ENCODE results near the gene PFKFB4. TPM values are rescaled to one million over a fixed set of nuclear protein-coding genes. Genes with fewer than 3 reads are reported as not detected.
"Not testable (repeated sequence)": the region's sequence is repeated elsewhere in the genome, so short reads cannot be mapped to it uniquely, and the experiment has no call there.

PFKFB4 gene
- total RNA-seq, 1 donor from 2014 or later = 11.3 TPM

DNA sequence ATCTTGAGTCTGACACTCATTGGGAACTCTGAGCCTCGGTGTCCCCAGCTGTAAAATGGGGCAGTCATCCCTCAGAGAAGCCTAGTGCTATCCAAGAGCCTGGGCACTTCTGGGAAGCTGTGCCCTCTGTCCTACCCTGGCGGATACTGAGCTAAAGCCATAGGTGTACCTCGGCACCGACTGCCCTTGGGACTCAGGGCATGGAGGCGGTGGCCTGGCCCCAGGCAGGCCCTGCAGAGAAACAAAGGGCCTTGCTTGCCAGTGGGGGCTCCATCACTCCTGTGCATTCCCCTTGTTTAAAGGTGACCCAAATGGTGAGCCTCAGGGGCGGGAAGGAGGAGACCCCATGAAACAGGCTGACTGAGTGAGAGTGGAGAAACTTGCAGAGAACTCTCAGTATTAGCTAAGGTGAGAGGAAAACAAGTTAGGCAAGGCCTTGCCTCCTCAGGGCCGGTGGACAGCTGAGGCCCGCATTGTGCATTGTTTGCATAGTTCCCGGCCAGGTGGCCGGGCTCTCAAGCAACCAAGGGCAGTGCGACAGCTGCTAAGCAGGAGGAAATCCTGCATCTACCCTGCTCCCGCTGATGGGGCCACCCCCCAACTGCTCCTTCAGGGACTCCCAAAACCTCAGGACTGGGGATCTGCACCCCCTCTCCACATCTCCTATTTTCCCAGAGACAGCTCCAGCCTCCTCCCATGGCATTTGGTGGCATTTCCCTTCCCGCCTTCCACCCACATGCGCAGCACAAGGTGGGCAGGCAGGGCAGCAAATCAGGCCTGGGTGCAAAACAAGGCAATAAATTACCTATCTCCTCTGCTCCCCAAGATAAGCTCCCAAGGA lies 4.3 kb downstream of the PFKFB4 start:
- Mint-ChIP-seq H3K27me3 (no peaks in the 10 kb centered on the region), H3K9me3 (no peaks in the 10 kb centered on the region), H3K27ac (peak overlapping the region; percentile 81), H3K4me3 (peak overlapping the region; percentile 37), H3K36me3 (peaks cover 3% of the 10 kb centered on the region), H3K4me1 (ENCODE audit: unreplicated experiment) (peaks cover 17% of the 10 kb centered on the region)
- DNase-seq (ENCODE audit: extremely low spot score, unreplicated experiment) = no peak
- TF ChIP-seq, protein P1, sequence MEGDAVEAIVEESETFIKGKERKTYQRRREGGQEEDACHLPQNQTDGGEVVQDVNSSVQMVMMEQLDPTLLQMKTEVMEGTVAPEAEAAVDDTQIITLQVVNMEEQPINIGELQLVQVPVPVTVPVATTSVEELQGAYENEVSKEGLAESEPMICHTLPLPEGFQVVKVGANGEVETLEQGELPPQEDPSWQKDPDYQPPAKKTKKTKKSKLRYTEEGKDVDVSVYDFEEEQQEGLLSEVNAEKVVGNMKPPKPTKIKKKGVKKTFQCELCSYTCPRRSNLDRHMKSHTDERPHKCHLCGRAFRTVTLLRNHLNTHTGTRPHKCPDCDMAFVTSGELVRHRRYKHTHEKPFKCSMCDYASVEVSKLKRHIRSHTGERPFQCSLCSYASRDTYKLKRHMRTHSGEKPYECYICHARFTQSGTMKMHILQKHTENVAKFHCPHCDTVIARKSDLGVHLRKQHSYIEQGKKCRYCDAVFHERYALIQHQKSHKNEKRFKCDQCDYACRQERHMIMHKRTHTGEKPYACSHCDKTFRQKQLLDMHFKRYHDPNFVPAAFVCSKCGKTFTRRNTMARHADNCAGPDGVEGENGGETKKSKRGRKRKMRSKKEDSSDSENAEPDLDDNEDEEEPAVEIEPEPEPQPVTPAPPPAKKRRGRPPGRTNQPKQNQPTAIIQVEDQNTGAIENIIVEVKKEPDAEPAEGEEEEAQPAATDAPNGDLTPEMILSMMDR (conservative IDR thresholded peaks at IDR 0.05) = no peak

DNA sequence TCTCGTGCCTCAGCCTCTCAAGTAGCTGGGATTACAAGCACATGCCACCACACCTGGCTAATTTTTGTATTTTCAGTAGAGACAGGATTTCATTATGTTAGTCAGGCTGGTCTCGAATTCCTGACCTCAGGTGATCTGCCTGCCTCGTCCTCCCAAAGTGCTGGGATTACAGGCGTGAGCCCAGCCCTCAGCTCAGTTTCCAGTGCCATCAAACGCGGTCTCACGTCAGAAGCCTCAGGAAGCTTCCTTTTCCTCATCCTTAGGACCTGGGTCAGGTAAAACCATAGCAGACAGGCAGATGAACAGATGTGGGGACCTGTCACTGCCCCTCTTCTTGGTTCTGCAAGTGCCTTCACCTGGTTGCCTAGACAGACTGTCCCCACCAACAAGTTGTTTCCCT lies 5.0 kb downstream of the PFKFB4 start:
- not testable (repeated sequence) for H3K9me3 Mint-ChIP-seq

DNA sequence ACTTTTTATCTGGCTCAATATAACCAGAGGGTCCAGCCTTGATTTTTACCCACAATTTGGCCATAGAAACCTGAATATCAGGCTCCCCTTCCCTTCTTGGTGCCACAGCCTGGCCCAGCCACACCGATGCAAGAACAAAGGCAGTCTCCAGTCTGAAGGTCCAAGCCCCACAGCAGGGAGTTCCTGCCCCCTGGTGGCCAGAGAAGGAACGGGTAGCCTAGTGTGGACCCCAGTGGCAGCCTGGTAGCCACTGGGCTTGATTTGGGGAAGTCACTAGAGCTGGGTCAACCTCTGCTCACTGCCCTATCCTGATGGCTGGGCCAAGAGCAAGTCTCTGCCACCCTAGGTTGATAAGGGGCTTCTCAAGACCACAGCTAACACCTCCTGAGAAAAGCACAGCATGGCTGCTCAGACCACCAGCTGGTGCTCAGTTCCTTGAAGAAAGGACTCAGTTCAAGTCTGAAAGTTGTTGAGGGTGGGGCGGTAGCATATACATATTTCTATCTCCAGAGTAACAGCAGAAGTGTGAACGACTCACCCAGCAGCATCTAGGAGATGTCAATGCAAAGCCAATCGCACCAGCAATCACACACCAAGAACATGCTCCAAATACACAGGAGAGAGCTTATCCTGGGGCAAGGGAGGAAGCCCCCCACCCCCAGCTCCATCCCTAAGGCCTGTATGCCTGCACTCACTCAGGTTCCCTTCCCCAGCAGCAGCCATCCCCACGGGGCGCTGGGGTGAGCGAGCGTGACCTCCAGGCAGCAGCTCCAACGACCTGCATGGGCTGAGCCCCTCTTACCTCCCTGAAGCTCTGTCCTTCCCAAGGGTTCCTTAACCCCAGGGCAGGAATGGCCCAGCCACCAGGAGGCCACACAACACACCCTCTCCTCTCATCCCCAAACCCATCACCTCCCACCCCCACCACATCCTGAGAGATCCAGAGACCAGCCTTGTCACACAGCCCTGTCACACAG lies 7.6 kb downstream of the PFKFB4 start:
- Mint-ChIP-seq H3K27ac (peak overlapping the region; percentile 62), H3K36me3 (peaks cover 3% of the 10 kb centered on the region), H3K27me3 (no peaks in the 10 kb centered on the region), H3K4me3 (no peak overlapping the region), H3K4me1 (ENCODE audit: unreplicated experiment) (peaks cover 11% of the 10 kb centered on the region), H3K9me3 (no peaks in the 10 kb centered on the region)
- peak; percentile 83 for DNase-seq (ENCODE audit: extremely low spot score, unreplicated experiment)
- TF ChIP-seq, protein P1 (conservative IDR thresholded peaks at IDR 0.05) = peak; percentile 90

More for the DNA sequence above, 5.0 kb downstream of the PFKFB4 start:
- not testable (repeated sequence) for H3K27ac Mint-ChIP-seq; H3K4me3 Mint-ChIP-seq; DNase-seq (ENCODE audit: extremely low spot score, unreplicated experiment); H3K27me3 Mint-ChIP-seq; H3K36me3 Mint-ChIP-seq
- peaks cover 17% of the 10 kb centered on the region for H3K4me1 Mint-ChIP-seq (ENCODE audit: unreplicated experiment)

DNA sequence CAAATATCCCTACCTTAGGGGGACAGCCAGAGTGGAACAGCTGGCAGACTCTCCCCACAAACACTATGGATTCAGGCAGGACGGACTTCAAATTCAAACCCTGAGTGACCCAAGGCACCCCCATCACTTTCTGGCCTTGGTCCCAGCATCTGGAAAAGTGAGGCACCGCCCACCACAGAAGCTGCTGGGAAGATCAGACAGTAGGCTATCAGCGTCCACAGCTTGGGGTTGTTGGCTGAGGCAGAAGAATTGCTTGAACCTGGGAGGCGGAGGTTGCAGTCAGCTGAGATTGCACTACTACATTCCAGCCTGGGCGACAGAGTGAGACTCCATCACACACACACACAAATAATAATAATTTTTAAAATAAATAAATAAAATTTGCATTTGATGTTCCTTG lies 8.5 kb downstream of the PFKFB4 start:
- Mint-ChIP-seq H3K27me3 (no peaks in the 10 kb centered on the region), H3K4me3 (no peak overlapping the region), H3K4me1 (ENCODE audit: unreplicated experiment) (peaks cover 11% of the 10 kb centered on the region), H3K27ac (no peak overlapping the region), H3K36me3 (peaks cover 5% of the 10 kb centered on the region), H3K9me3 (no peaks in the 10 kb centered on the region)
- DNase-seq (ENCODE audit: extremely low spot score, unreplicated experiment) = no peak
- TF ChIP-seq, protein P1 (conservative IDR thresholded peaks at IDR 0.05) = no peak

DNA sequence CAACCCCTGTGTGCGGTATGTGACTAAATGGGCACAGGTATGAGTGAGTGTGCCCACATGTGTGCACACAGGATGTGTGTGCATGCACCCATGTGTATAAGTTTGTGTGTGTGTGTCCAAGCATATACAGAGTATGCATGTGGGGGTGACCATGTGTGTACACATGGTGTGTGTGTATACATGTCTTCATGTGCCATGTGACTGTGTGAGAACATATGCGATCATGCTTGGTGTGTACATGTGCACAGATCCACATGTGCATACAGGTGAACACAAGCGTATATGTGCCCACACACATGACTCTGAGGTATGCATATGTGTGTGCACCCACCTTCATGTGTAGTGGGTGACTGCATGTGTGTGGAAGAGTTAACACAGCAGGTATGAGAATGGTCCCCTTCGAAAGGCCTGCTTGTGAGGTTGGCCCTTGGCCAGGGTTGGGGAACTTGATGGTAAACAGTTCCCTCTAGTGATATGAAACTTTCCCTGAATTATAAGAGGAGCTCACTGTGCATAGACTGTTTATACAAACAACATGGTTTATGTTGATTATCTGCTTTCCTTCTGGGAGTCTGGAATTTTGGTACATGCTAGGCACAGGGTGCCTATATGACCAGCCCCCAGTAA lies 10.3 kb downstream of the PFKFB4 start:
- Mint-ChIP-seq H3K4me1 (ENCODE audit: unreplicated experiment) (peaks cover 6% of the 10 kb centered on the region), H3K27me3 (no peaks in the 10 kb centered on the region), H3K4me3 (no peak overlapping the region), H3K27ac (no peak overlapping the region), H3K9me3 (no peaks in the 10 kb centered on the region), H3K36me3 (peaks cover 11% of the 10 kb centered on the region)
- TF ChIP-seq, protein P1 (conservative IDR thresholded peaks at IDR 0.05) = no peak
- DNase-seq (ENCODE audit: extremely low spot score, unreplicated experiment) = no peak

Measured in type B pancreatic cell (in vitro differentiated cells).